ENCODE data around the gene ITGA11. TPM values are rescaled to one million over a fixed set of nuclear protein-coding genes. Genes with fewer than 3 reads are reported as not detected.
A peak's percentile ranks its signal among the peaks of the same experiment; 100 is the strongest.

Gene ITGA11
- total RNA-seq, 5 donors from 2014 or later (not counting 1 experiment from before 2014, with no cell fraction given): 0.07 to 0.95 (median 0.18) TPM; not detected in 2

DNA sequence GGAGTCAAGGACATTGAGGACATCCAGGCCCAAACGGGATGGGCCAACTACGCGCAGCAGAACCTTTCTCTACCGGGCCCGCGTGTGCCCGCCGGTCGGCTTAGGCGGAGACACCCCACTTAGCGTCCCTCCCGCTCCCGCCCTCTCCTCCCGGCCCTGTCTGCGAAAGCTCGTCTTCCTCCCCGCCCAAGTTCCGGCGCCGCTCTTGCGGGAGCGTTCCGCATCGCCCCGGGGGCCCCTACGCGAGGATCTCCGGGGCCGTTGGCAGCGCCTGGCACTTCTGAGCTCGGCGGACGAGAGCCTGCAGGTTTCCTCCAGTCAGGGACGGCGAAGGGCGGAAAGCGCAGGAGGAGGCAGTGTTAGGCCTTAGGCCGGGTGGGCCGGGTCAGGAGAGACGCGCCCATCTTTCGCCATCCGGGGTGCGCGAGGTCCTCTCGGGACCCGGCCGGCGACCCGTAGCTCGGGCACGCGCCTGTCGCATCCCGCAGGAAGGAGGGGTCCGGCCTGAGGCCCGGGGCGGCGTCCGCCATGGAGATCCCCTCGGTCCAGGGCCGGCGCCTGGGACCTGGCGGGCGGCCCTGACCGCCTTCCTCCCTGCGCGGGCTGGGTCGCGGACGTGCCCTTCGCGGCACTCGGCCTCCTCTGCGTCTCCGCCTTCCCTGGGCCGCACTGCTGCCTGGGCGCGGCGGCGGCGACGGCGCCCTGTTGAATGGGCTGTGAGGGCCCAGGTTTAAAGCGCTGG lies 154.2 kb downstream of the ITGA11 start, which contains the start of gene FEM1B:
Gene FEM1B (plus strand): TSS at position 143 of the 742 bp plus-strand sequence. CDS start 673 bp downstream, outside the sequence.
- ATAC-seq (replicated peaks in 1 of 4): peak; percentile 78 to 85 (median 80)
- H3K4me1 Mint-ChIP-seq: peaks cover 53 to 59% (median 58%) of the 10 kb centered on the region in 3 donors

DNA sequence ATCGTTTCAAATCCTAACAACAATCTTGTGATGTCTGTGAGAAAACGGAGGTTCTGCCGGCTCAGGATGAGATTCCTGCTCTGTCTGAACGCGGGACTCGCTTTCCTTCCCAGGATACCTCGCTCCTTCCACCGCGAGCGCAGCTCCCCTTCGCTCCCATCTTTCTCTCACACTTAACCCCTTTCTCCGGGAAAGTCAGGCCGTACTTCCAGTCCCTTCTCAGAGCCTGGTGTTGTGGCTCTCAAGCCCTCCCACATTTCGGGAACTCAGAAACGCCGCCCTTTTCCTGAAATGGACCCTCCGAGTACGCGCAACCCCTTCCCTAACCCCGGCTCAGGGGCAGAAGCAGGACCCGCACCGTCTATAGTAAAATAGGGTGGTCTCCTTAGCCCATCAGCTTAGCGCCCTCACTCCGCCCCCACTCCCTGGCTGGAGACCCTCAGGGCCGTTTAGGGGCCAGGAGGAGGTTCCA lies 154.8 kb downstream of the ITGA11 start:
- H3K4me1 Mint-ChIP-seq: peaks cover 50 to 55% (median 52%) of the 10 kb centered on the region in 3 donors
- CTCF ChIA-PET: interaction anchor here in 1 of 2 donors (0.5 to 1.9 kb wide), 6 partner anchors 24 to 1376 kb away, joined by 3 to 9 read pairs (median 6); partner anchors contain the start of gene CLN6
- DNase-seq: no peak

More for the DNA sequence above, 154.2 kb downstream of the ITGA11 start, which contains the start of gene FEM1B:
- Histone ChIP-seq H3K36me3 (ENCODE audit: control insufficient read depth in 2 of 2, extremely low read depth in 1 of 2, insufficient read depth in 1 of 2, low read length in 1 of 2) (peaks cover 0 to 2% of the 10 kb centered on the region in 2 donors), H3K27me3 (replicated peaks in 1 of 2; ENCODE audit: control insufficient read depth in 2 of 2, extremely low read depth in 1 of 2, insufficient read depth in 2 of 2, low read length in 1 of 2) (no peaks in the 10 kb centered on the region), H3K4me1 (ENCODE audit: control insufficient read depth in 1 of 2, extremely low read depth in 1 of 2, insufficient read depth in 2 of 2, low read length in 2 of 2) (peaks cover 30 to 36% of the 10 kb centered on the region in 2 experiments), H3K9me3 (no peaks in the 10 kb centered on the region), H3K27ac (ENCODE audit: low read length) (peak within 1 kb of the TSS; percentile 94), H3K4me3 (ENCODE audit: control insufficient read depth in 1 of 2, extremely low read depth in 1 of 2, low read length in 1 of 2) (peak within 1 kb of the TSS; percentile 89 to 93)
- Mint-ChIP-seq H3K9me3 (no peaks in the 10 kb centered on the region), H3K36me3 (peaks cover 5% of the 10 kb centered on the region), H3K4me3 (peak within 1 kb of the TSS; percentile 94 to 97 (median 95)), H3K27me3 (no peaks in the 10 kb centered on the region), H3K27ac (peak within 1 kb of the TSS; percentile 98 to 99)
- CTCF ChIA-PET: interaction anchor here in 1 of 2 donors (0.5 to 1.9 kb wide), 7 partner anchors 25 to 1376 kb away, joined by 3 to 9 read pairs (median 5); partner anchors contain the start of gene CLN6
- WGBS (ENCODE audit: insufficient coverage): under 1% methylated on average over 78 of the region's 85 CpGs
- DNase-seq: peak; percentile 78 to 94 (median 85)
- POLR2A ChIA-PET: interaction anchor here in 1 of 2 donors (0.6 to 0.7 kb wide), 5 partner anchors 13 to 1186 kb away, joined by 3 to 5 read pairs (median 4); no protein-coding TSS in a partner anchor

DNA sequence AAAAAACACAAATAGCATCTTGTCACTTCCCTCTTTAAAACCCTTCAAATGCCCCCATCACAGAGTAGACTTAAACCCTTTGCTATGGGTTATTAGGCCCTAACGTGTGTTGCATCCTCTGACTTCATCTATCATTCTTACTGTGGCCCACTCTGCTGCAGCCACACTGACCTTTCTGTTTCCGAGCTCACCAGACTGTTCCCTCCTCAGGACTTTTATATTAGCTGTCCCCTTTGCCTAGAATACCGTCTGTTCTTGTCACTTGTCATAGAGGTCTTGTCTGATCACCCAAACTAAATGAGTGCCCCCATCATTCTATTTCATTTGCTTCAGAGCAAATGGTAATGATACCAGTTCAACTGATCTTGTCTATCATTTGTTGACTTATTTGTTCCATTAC lies 155.3 kb downstream of the ITGA11 start:
- H3K27ac ChIP-seq (ENCODE audit: low read length): peak overlapping the region; percentile 94
- ChIA-PET CTCF (interaction anchor here in 1 of 2 donors (1.3 to 1.9 kb wide), 4 partner anchors 23 to 49 kb away, joined by 3 to 7 read pairs (median 4); partner anchors contain the start of gene CLN6), POLR2A (interaction anchor here in 1 of 2 donors (0.5 kb wide), 1 partner anchor 17 kb away, joined by 3 read pairs; no protein-coding TSS in a partner anchor)
- H3K36me3 ChIP-seq (ENCODE audit: control insufficient read depth in 2 of 2, extremely low read depth in 1 of 2, insufficient read depth in 1 of 2, low read length in 1 of 2): peaks cover 0 to 2% of the 10 kb centered on the region in 2 donors
- H3K4me3 ChIP-seq (ENCODE audit: control insufficient read depth in 1 of 2, extremely low read depth in 1 of 2, low read length in 1 of 2): peak overlapping the region; percentile 89 to 93
- no peaks in the 10 kb centered on the region for H3K9me3 Mint-ChIP-seq
- H3K36me3 Mint-ChIP-seq: peaks cover under 1% of the 10 kb centered on the region
- H3K27me3 ChIP-seq (replicated peaks in 1 of 2; ENCODE audit: control insufficient read depth in 2 of 2, extremely low read depth in 1 of 2, insufficient read depth in 2 of 2, low read length in 1 of 2): no peaks in the 10 kb centered on the region
- no peaks in the 10 kb centered on the region for H3K9me3 ChIP-seq
- ATAC-seq (replicated peaks in 1 of 4): no peak
- H3K27ac Mint-ChIP-seq: peak overlapping the region; percentile 98 to 99
- no peaks in the 10 kb centered on the region for H3K27me3 Mint-ChIP-seq
- H3K4me1 Mint-ChIP-seq: peaks cover 45 to 50% (median 47%) of the 10 kb centered on the region in 3 donors
- DNase-seq: no peak
- peak overlapping the region; percentile 94 to 97 (median 95) for H3K4me3 Mint-ChIP-seq
- WGBS (ENCODE audit: insufficient coverage): 96% methylated on average over 3 of the region's 3 CpGs
- peaks cover 24 to 31% of the 10 kb centered on the region in 2 experiments for H3K4me1 ChIP-seq (ENCODE audit: control insufficient read depth in 1 of 2, extremely low read depth in 1 of 2, insufficient read depth in 2 of 2, low read length in 2 of 2)

More for the DNA sequence above, 154.8 kb downstream of the ITGA11 start:
- Mint-ChIP-seq H3K4me3 (peak overlapping the region; percentile 94 to 97 (median 95)), H3K27me3 (no peaks in the 10 kb centered on the region), H3K36me3 (peaks cover 5% of the 10 kb centered on the region), H3K9me3 (no peaks in the 10 kb centered on the region), H3K27ac (peak overlapping the region; percentile 98 to 99)
- Histone ChIP-seq H3K27ac (ENCODE audit: low read length) (peak overlapping the region; percentile 94), H3K4me1 (ENCODE audit: control insufficient read depth in 1 of 2, extremely low read depth in 1 of 2, insufficient read depth in 2 of 2, low read length in 2 of 2) (peaks cover 27 to 36% of the 10 kb centered on the region in 2 experiments), H3K27me3 (replicated peaks in 1 of 2; ENCODE audit: control insufficient read depth in 2 of 2, extremely low read depth in 1 of 2, insufficient read depth in 2 of 2, low read length in 1 of 2) (no peaks in the 10 kb centered on the region), H3K36me3 (ENCODE audit: control insufficient read depth in 2 of 2, extremely low read depth in 1 of 2, insufficient read depth in 1 of 2, low read length in 1 of 2) (peaks cover 0 to 2% of the 10 kb centered on the region in 2 donors), H3K4me3 (ENCODE audit: control insufficient read depth in 1 of 2, extremely low read depth in 1 of 2, low read length in 1 of 2) (peak overlapping the region; percentile 89 to 93), H3K9me3 (no peaks in the 10 kb centered on the region)
- POLR2A ChIA-PET: interaction anchor here in 1 of 2 donors (0.5 to 0.6 kb wide), 2 partner anchors 18 to 1185 kb away, joined by 3 to 4 read pairs; no protein-coding TSS in a partner anchor
- WGBS (ENCODE audit: insufficient coverage): 2% methylated on average over 19 of the region's 25 CpGs
- ATAC-seq (replicated peaks in 1 of 4): peak; percentile 6 to 24 (median 7)

GRCh38 chr15:68275165-68275746 lies 156.7 kb downstream of the ITGA11 start:
- Mint-ChIP-seq H3K36me3 (no peaks in the 10 kb centered on the region), H3K4me3 (peak overlapping the region; percentile 13 to 45 (median 25)), H3K4me1 (peaks cover 31 to 35% (median 33%) of the 10 kb centered on the region in 3 donors), H3K27ac (no peak overlapping the region), H3K9me3 (no peaks in the 10 kb centered on the region), H3K27me3 (no peaks in the 10 kb centered on the region)
- Histone ChIP-seq H3K36me3 (ENCODE audit: control insufficient read depth in 2 of 2, extremely low read depth in 1 of 2, insufficient read depth in 1 of 2, low read length in 1 of 2) (peaks cover 0 to under 1% of the 10 kb centered on the region in 2 donors), H3K27me3 (replicated peaks in 1 of 2; ENCODE audit: control insufficient read depth in 2 of 2, extremely low read depth in 1 of 2, insufficient read depth in 2 of 2, low read length in 1 of 2) (no peaks in the 10 kb centered on the region), H3K4me1 (ENCODE audit: control insufficient read depth in 1 of 2, extremely low read depth in 1 of 2, insufficient read depth in 2 of 2, low read length in 2 of 2) (peaks cover 17 to 24% of the 10 kb centered on the region in 2 experiments), H3K4me3 (ENCODE audit: control insufficient read depth in 1 of 2, extremely low read depth in 1 of 2, low read length in 1 of 2) (no peak overlapping the region), H3K9me3 (no peaks in the 10 kb centered on the region), H3K27ac (ENCODE audit: low read length) (no peak overlapping the region)
- ATAC-seq (replicated peaks in 1 of 4): no peak
- ChIA-PET POLR2A (no interaction called here), CTCF (interaction anchor here in 1 of 2 donors (0.6 kb wide), 1 partner anchor 22 kb away, joined by 3 read pairs; no protein-coding TSS in a partner anchor)
- DNase-seq: no peak
- WGBS (ENCODE audit: insufficient coverage): no CpG with 5 or more reads among the region's 3 CpGs

DNA sequence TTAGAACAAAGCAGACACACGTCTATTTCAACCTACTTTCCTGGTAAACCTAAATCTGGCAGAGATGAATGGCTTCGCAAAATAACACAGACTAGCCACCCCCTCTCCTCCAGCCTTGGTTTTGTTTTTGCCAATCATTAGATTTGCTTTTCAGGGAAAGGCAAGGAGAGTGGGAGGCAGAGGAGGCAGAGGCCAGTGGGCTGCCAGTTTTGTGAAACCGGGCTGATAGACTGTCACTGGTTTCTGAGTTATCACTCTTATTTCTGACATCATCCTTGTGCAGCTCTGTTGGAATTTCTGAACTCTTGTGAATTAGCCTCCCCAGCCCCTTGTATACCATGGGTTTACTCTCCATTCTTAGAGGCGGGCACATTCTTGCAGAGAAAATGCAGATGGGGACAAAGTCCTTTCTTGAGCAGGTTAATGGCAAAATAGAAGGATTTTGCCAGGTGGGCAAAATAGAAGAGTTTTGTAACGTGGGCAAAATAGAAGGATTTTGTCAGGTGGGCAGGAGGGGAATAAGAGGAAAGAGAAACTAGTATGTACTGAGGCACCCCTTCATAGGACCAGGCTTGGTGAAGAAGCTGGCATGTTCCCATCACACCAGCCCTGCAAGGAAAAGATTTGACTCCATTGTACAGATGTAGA lies 157.6 kb downstream of the ITGA11 start:
- CTCF ChIA-PET: no interaction called here
- no peak for ATAC-seq (replicated peaks in 1 of 4)
- 32% methylated on average over 2 of the region's 5 CpGs for WGBS (ENCODE audit: insufficient coverage)
- H3K36me3 Mint-ChIP-seq: no peaks in the 10 kb centered on the region
- H3K4me3 Mint-ChIP-seq: no peak overlapping the region
- no peaks in the 10 kb centered on the region for H3K27me3 ChIP-seq (replicated peaks in 1 of 2; ENCODE audit: control insufficient read depth in 2 of 2, extremely low read depth in 1 of 2, insufficient read depth in 2 of 2, low read length in 1 of 2)
- no peaks in the 10 kb centered on the region for H3K27me3 Mint-ChIP-seq
- DNase-seq: no peak
- H3K9me3 ChIP-seq: no peaks in the 10 kb centered on the region
- H3K4me1 ChIP-seq (ENCODE audit: control insufficient read depth in 1 of 2, extremely low read depth in 1 of 2, insufficient read depth in 2 of 2, low read length in 2 of 2): peaks cover 8 to 19% of the 10 kb centered on the region in 2 experiments
- no peaks in the 10 kb centered on the region for H3K36me3 ChIP-seq (ENCODE audit: control insufficient read depth in 2 of 2, extremely low read depth in 1 of 2, insufficient read depth in 1 of 2, low read length in 1 of 2)
- H3K4me1 Mint-ChIP-seq: peaks cover 22 to 26% (median 24%) of the 10 kb centered on the region in 3 donors
- H3K27ac ChIP-seq (ENCODE audit: low read length): no peak overlapping the region
- POLR2A ChIA-PET: no interaction called here
- H3K27ac Mint-ChIP-seq: no peak overlapping the region
- no peak overlapping the region for H3K4me3 ChIP-seq (ENCODE audit: control insufficient read depth in 1 of 2, extremely low read depth in 1 of 2, low read length in 1 of 2)
- no peaks in the 10 kb centered on the region for H3K9me3 Mint-ChIP-seq
